Measurements from ENCODE around the gene ASB18. TPM values are rescaled to one million over a fixed set of nuclear protein-coding genes. Genes with fewer than 3 reads are reported as not detected.

ASB18 gene
- polyA plus RNA-seq, 1 donor (not counting 4 experiments of a cell fraction or from before 2014, with no cell fraction given) = not detected

DNA sequence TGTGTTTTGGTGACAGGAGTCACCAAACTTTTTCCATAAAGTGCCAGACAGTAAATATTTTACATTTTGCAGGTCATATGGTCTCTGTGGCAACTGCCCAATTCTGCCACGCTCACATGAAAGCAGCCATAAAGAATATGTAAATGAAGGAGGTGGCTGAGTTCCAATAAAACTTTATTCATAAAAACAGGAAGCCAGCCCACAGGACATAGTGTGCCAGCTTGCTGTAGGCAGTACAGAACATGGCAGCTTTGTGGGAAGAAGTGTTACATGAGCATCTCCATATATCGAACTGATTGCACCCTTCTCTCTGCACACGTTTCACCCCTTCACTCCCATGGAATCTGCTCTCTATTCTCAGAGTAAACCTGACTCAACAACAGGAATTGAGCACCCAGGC is 10.2 kb downstream of the ASB18 start:
- DNase-seq (ENCODE audit: low read depth, low spot score) = no peak
- H3K9me3 ChIP-seq (ENCODE audit: control insufficient read depth, low read depth, low read length) = no peaks in the 10 kb centered on the region
- no peak overlapping the region for H3K4me2 ChIP-seq (ENCODE audit: control insufficient read depth, extremely low read depth, insufficient read depth, low read depth, low read length)
- H4K20me1 ChIP-seq (ENCODE audit: control insufficient read depth, extremely low read depth, insufficient read depth, low read length) = no peaks in the 10 kb centered on the region
- dilution Hi-C loops (cut with MboI; ENCODE audit: extremely low pct_ligation_motif_present, low sequenced_read_pairs) = no loop called here
- no peak overlapping the region for H3K9ac ChIP-seq (ENCODE audit: control insufficient read depth, extremely low read depth, insufficient read depth, low read length)
- H3K4me3 ChIP-seq (ENCODE audit: control insufficient read depth in 2 of 3, extremely low read depth in 1 of 3, insufficient read depth in 2 of 3, low read depth in 1 of 3, low read length in 3 of 3) = no peak overlapping the region
- H3K4me1 ChIP-seq (ENCODE audit: control insufficient read depth, extremely low read depth, insufficient read depth, low read length) = no peaks in the 10 kb centered on the region
- H2AFZ ChIP-seq (ENCODE audit: control insufficient read depth, low read length) = no peak overlapping the region
- H3K27me3 ChIP-seq (ENCODE audit: control insufficient read depth, extremely low read depth, insufficient read depth, low read length) = peaks cover 28% of the 10 kb centered on the region
- no peak overlapping the region for H3K27ac ChIP-seq (ENCODE audit: control insufficient read depth, insufficient read depth, low read length)
- no peaks in the 10 kb centered on the region for H3K79me2 ChIP-seq (ENCODE audit: control insufficient read depth, insufficient read depth, low read length)
- no peaks in the 10 kb centered on the region for H3K9me1 ChIP-seq (ENCODE audit: control insufficient read depth, extremely low read depth, insufficient read depth, low read length)
- TF ChIP-seq EZH2 (IDR thresholded peaks at IDR 0.05; ENCODE audit: low read length) = no peak
- TF ChIP-seq, protein P1, sequence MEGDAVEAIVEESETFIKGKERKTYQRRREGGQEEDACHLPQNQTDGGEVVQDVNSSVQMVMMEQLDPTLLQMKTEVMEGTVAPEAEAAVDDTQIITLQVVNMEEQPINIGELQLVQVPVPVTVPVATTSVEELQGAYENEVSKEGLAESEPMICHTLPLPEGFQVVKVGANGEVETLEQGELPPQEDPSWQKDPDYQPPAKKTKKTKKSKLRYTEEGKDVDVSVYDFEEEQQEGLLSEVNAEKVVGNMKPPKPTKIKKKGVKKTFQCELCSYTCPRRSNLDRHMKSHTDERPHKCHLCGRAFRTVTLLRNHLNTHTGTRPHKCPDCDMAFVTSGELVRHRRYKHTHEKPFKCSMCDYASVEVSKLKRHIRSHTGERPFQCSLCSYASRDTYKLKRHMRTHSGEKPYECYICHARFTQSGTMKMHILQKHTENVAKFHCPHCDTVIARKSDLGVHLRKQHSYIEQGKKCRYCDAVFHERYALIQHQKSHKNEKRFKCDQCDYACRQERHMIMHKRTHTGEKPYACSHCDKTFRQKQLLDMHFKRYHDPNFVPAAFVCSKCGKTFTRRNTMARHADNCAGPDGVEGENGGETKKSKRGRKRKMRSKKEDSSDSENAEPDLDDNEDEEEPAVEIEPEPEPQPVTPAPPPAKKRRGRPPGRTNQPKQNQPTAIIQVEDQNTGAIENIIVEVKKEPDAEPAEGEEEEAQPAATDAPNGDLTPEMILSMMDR (optimal IDR thresholded peaks at IDR 0.05 in 1 of 3, IDR thresholded peaks at IDR 0.05 in 1 of 3, conservative IDR thresholded peaks at IDR 0.05 in 1 of 3; ENCODE audit: extremely low read depth in 1 of 3, insufficient read depth in 2 of 3, low read length in 3 of 3) = no peak
- no peak for FAIRE-seq
- no peaks in the 10 kb centered on the region for H3K36me3 ChIP-seq (ENCODE audit: control insufficient read depth in 2 of 2, extremely low read depth in 1 of 2, insufficient read depth in 2 of 2, low read length in 2 of 2)

DNA sequence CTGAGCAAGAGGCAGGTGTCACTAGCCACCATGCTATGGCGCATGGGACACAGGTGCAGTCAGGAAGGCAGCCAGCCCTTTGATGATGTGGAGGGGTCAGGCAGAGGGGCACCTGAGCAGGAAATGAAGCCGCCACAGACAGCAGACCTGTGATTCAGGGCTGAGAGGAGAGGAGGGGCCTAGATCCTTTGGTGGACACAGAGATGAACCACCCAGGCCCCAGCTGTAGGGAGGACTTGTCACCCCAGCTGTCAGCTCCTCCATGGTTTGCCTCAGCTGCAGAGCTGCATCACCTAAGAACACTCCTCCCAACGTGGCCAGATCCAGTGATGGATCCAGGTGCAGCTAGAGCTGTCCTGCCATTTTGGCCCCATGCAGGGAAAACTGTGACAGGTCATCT is 11.6 kb downstream of the ASB18 start:
- Histone ChIP-seq H3K4me1 (ENCODE audit: control insufficient read depth, extremely low read depth, insufficient read depth, low read length) (no peaks in the 10 kb centered on the region), H3K4me3 (ENCODE audit: control insufficient read depth in 2 of 3, extremely low read depth in 1 of 3, insufficient read depth in 2 of 3, low read depth in 1 of 3, low read length in 3 of 3) (no peak overlapping the region), H3K79me2 (ENCODE audit: control insufficient read depth, insufficient read depth, low read length) (no peaks in the 10 kb centered on the region), H2AFZ (ENCODE audit: control insufficient read depth, low read length) (no peak overlapping the region), H3K9me3 (ENCODE audit: control insufficient read depth, low read depth, low read length) (no peaks in the 10 kb centered on the region), H3K9me1 (ENCODE audit: control insufficient read depth, extremely low read depth, insufficient read depth, low read length) (no peaks in the 10 kb centered on the region), H3K27ac (ENCODE audit: control insufficient read depth, insufficient read depth, low read length) (no peak overlapping the region), H3K4me2 (ENCODE audit: control insufficient read depth, extremely low read depth, insufficient read depth, low read depth, low read length) (no peak overlapping the region), H4K20me1 (ENCODE audit: control insufficient read depth, extremely low read depth, insufficient read depth, low read length) (no peaks in the 10 kb centered on the region), H3K9ac (ENCODE audit: control insufficient read depth, extremely low read depth, insufficient read depth, low read length) (no peak overlapping the region), H3K36me3 (ENCODE audit: control insufficient read depth in 2 of 2, extremely low read depth in 1 of 2, insufficient read depth in 2 of 2, low read length in 2 of 2) (no peaks in the 10 kb centered on the region), H3K27me3 (ENCODE audit: control insufficient read depth, extremely low read depth, insufficient read depth, low read length) (peaks cover 22% of the 10 kb centered on the region)
- dilution Hi-C loops (cut with MboI; ENCODE audit: extremely low pct_ligation_motif_present, low sequenced_read_pairs) = no loop called here
- FAIRE-seq (no peak), DNase-seq (ENCODE audit: low read depth, low spot score) (no peak)
- TF ChIP-seq, protein P1 (optimal IDR thresholded peaks at IDR 0.05 in 1 of 3, IDR thresholded peaks at IDR 0.05 in 1 of 3, conservative IDR thresholded peaks at IDR 0.05 in 1 of 3; ENCODE audit: extremely low read depth in 1 of 3, insufficient read depth in 2 of 3, low read length in 3 of 3) = no peak

All from keratinocyte (primary cell).